OCI-LY3 (cell line): ENCODE results near the gene KCTD16.

Source experiments
- H2AFZ ChIP-seq: fragments of 200-600, 300-600 bp; shearing (Covaris generic); 2 replicates; pipeline ENCODE4 v1.6.0; 2014; ENCODE audit warnings: antibody characterized with exemption, low read depth, low read length
- H3K27ac ChIP-seq: fragments of 200-600, 300-600 bp; sonication (generic); 2 replicates; pipeline ENCODE4 v1.5.1; 2014; ENCODE audit warnings: mild to moderate bottlenecking, low read length, moderate library complexity, mixed read lengths
- H3K27me3 ChIP-seq: fragments of 200-600, 300-600 bp; sonication (generic); 2 replicates; pipeline ENCODE4 v1.6.1; 2014; ENCODE audit warnings: low read depth, low read length, mixed read lengths
- H3K36me3 ChIP-seq: fragments of 200-600, 300-600 bp; sonication (generic); replicated peaks from 2 replicates; pipeline ENCODE3; 2014; ENCODE audit warnings: low read depth, low read length, mixed read lengths
- H3K4me1 ChIP-seq: fragments of 300-600, 200-600 bp; sonication (generic); 2 replicates; pipeline ENCODE4 v1.6.1; 2014; ENCODE audit warnings: low read length, mixed read lengths
- H3K4me2 ChIP-seq: fragments of 200-600, 300-600 bp; sonication (generic); 2 replicates; pipeline ENCODE4 v1.6.1; 2014; ENCODE audit warnings: low read length, mixed read lengths
- H3K4me3 ChIP-seq: fragments of 300-600, 200-600 bp; sonication (generic); 2 replicates; pipeline ENCODE4 v1.5.1; 2014; ENCODE audit warnings: antibody characterized with exemption, mild to moderate bottlenecking, low read length, moderate library complexity
- H3K79me2 ChIP-seq: fragments of 300-600, 200-600 bp; shearing (Covaris generic); 2 replicates; pipeline ENCODE4 v1.6.1; 2014; ENCODE audit warnings: mild to moderate bottlenecking, low read length, mixed read lengths
- H3K9ac ChIP-seq: fragments of 300-600, 200-600 bp; shearing (Covaris generic); 2 replicates; pipeline ENCODE4 v1.6.0; 2014; ENCODE audit warnings: mild to moderate bottlenecking, low read length, moderate library complexity
- H3K9me3 ChIP-seq: fragments of 200-600, 300-600 bp; shearing (Covaris generic); 2 replicates; pipeline ENCODE4 v1.6.1; 2014; ENCODE audit warnings: low read length, mixed read lengths; ENCODE audit not compliant: insufficient read depth
- H4K20me1 ChIP-seq: fragments of 200-600, 300-600 bp; sonication (generic); 2 replicates; pipeline ENCODE4 v1.6.1; 2016; ENCODE audit warnings: low read length, mixed read lengths; ENCODE audit not compliant: insufficient read depth
- CTCF ChIP-seq: fragments of 200-600, 300-600 bp; sonication (generic); IDR thresholded peaks from 2 replicates; pipeline ENCODE4 v1.5.1; 2014; ENCODE audit warnings: antibody characterized with exemption, low read length, low read depth
- EZH2phosphoT487 ChIP-seq: fragments of 200-600 bp; shearing (Covaris generic); IDR thresholded peaks from 2 replicates; pipeline ENCODE4 v1.6.1; 2018; ENCODE audit warnings: antibody characterized with exemption, mixed run types, low read depth

Gene KCTD16

GRCh38 chr5:144173766-144174165 lies 3.1 kb downstream of the KCTD16 start:
- Histone ChIP-seq H2AFZ (no peak overlapping the region), H3K4me1 (peaks cover 15% of the 10 kb centered on the region), H4K20me1 (no peaks in the 10 kb centered on the region; the same call in 1 of the 2 replicates), H3K27ac (no peak overlapping the region), H3K36me3 (no peaks in the 10 kb centered on the region), H3K9me3 (no peaks in the 10 kb centered on the region), H3K9ac (no peak overlapping the region), H3K4me3 (no peak overlapping the region), H3K79me2 (peaks cover 16% of the 10 kb centered on the region), H3K4me2 (no peak overlapping the region), H3K27me3 (no peaks in the 10 kb centered on the region)
- TF ChIP-seq CTCF, result no peak
- no peak for TF ChIP-seq EZH2phosphoT487

- H3K79me2 ChIP-seq, result no peaks in the 10 kb centered on the region
- no peaks in the 10 kb centered on the region for H3K4me1 ChIP-seq
- H3K4me2 ChIP-seq, result no peak overlapping the region
- H3K4me3 ChIP-seq, result no peak overlapping the region
- H3K9ac ChIP-seq, result no peak overlapping the region
- H3K36me3 ChIP-seq, result no peaks in the 10 kb centered on the region
- TF ChIP-seq EZH2phosphoT487 (no peak), CTCF (no peak)
- no peaks in the 10 kb centered on the region for H4K20me1 ChIP-seq
- no peaks in the 10 kb centered on the region for H3K27me3 ChIP-seq
- no peak overlapping the region for H3K27ac ChIP-seq
- H3K9me3 ChIP-seq, result no peaks in the 10 kb centered on the region
- no peak overlapping the region for H2AFZ ChIP-seq
These were observed 6.9 kb downstream of the KCTD16 start for GRCh38 chr5:144177548-144177947.

GRCh38 chr5:144179226-144179625 lies 8.6 kb downstream of the KCTD16 start:
- Histone ChIP-seq H3K4me1 (no peaks in the 10 kb centered on the region; the same call in 1 of the 2 replicates), H3K9me3 (no peaks in the 10 kb centered on the region), H3K4me3 (no peak overlapping the region), H3K9ac (no peak overlapping the region), H3K27ac (no peak overlapping the region), H2AFZ (no peak overlapping the region), H3K36me3 (no peaks in the 10 kb centered on the region), H3K79me2 (no peaks in the 10 kb centered on the region), H3K4me2 (no peak overlapping the region), H3K27me3 (no peaks in the 10 kb centered on the region), H4K20me1 (no peaks in the 10 kb centered on the region)
- TF ChIP-seq EZH2phosphoT487, result no peak
- no peak for TF ChIP-seq CTCF

GRCh38 chr5:144183254-144183889 lies 12.7 kb downstream of the KCTD16 start:
- Histone ChIP-seq H3K79me2 (no peaks in the 10 kb centered on the region), H3K9ac (no peak overlapping the region), H4K20me1 (no peaks in the 10 kb centered on the region), H3K4me2 (peak overlapping the region; percentile 43), H3K27me3 (no peaks in the 10 kb centered on the region), H3K27ac (no peak overlapping the region), H3K4me1 (peaks cover 21% of the 10 kb centered on the region), H3K4me3 (no peak overlapping the region), H3K36me3 (no peaks in the 10 kb centered on the region), H2AFZ (no peak overlapping the region), H3K9me3 (no peaks in the 10 kb centered on the region)
- TF ChIP-seq CTCF (peak; percentile 58), EZH2phosphoT487 (no peak)
